Nephron (organoid): Measurements from ENCODE around the gene NAE1.

Experiments used
- H3K27ac Mint-ChIP-seq, 3 experiments: 2 replicates each; pipeline ENCODE4 v1.8.0; 2020; ENCODE audit warnings: mixed read lengths in 3 of 3, mild to moderate bottlenecking in 2 of 3, moderate library complexity in 1 of 3
- H3K27me3 Mint-ChIP-seq: 2 replicates; pipeline ENCODE4 v1.8.0; 2021; ENCODE audit warnings: low read depth, mild to moderate bottlenecking, moderate library complexity, mixed read lengths
- H3K36me3 Mint-ChIP-seq: 2 replicates; pipeline ENCODE4 v1.8.0; 2020; ENCODE audit warnings: low read depth, mixed read lengths
- H3K4me1 Mint-ChIP-seq: 2 replicates; pipeline ENCODE4 v1.8.0; 2020; ENCODE audit warnings: mixed read lengths
- H3K4me3 Mint-ChIP-seq, 3 experiments: 2 replicates each; pipeline ENCODE4 v1.8.0; 2020; ENCODE audit warnings: mild to moderate bottlenecking in 3 of 3, mixed read lengths in 3 of 3, moderate library complexity in 2 of 3
- H3K9me3 Mint-ChIP-seq: 2 replicates; pipeline ENCODE4 v1.8.0; 2020; ENCODE audit warnings: mixed read lengths
- TF ChIP-seq, protein P1 (sequence below), 3 experiments: fragments of 200-600 bp; sonication (generic); IDR thresholded peaks; one replicate each; pipeline ENCODE4 v1.5.0; 2021; ENCODE audit warnings: antibody characterized with exemption in 3 of 3; ENCODE audit not compliant: unreplicated experiment in 3 of 3

Gene NAE1

DNA sequence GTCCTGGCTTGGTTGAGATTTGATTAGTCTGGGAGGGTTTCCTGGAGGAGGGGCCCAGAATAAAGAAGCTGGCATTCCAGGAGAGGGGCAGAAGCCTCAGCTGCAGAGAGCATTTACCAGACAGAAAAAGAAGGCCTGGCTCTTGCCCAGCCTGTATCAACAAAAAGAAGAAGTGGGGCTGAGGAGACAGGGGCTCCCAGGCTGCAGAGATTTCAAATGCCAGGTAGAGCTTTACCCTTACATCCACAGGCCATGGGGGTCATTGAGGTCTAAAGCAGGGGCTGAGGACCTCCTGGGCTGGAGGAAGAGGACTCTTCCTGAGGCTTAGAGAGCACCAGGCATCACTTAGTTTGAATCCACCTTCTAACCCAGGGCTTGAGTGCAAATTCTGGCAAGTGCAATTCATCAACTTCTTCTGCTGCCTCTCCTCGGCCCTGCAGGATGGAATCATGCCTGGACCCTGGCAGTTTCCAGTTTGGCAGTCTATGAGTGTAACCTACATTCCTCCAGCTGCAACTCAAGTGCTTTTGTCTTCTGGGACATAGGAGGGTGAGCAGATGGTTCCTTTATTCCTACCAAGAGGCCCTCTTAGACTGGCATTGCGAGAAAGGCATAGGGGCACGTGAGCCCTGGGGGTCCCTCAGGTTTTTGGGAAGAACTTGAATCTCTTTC lies 28.8 kb upstream of the NAE1 start:
- no peak overlapping the region for H3K4me3 Mint-ChIP-seq
- no peaks in the 10 kb centered on the region for H3K9me3 Mint-ChIP-seq
- H3K4me1 Mint-ChIP-seq = no peaks in the 10 kb centered on the region
- no peak overlapping the region for H3K27ac Mint-ChIP-seq
- peaks cover 7% of the 10 kb centered on the region for H3K27me3 Mint-ChIP-seq
- H3K36me3 Mint-ChIP-seq = no peaks in the 10 kb centered on the region
- TF ChIP-seq, protein P1, sequence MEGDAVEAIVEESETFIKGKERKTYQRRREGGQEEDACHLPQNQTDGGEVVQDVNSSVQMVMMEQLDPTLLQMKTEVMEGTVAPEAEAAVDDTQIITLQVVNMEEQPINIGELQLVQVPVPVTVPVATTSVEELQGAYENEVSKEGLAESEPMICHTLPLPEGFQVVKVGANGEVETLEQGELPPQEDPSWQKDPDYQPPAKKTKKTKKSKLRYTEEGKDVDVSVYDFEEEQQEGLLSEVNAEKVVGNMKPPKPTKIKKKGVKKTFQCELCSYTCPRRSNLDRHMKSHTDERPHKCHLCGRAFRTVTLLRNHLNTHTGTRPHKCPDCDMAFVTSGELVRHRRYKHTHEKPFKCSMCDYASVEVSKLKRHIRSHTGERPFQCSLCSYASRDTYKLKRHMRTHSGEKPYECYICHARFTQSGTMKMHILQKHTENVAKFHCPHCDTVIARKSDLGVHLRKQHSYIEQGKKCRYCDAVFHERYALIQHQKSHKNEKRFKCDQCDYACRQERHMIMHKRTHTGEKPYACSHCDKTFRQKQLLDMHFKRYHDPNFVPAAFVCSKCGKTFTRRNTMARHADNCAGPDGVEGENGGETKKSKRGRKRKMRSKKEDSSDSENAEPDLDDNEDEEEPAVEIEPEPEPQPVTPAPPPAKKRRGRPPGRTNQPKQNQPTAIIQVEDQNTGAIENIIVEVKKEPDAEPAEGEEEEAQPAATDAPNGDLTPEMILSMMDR (IDR thresholded peaks at IDR 0.05; ENCODE audit: unreplicated experiment in 3 of 3) = no peak

DNA sequence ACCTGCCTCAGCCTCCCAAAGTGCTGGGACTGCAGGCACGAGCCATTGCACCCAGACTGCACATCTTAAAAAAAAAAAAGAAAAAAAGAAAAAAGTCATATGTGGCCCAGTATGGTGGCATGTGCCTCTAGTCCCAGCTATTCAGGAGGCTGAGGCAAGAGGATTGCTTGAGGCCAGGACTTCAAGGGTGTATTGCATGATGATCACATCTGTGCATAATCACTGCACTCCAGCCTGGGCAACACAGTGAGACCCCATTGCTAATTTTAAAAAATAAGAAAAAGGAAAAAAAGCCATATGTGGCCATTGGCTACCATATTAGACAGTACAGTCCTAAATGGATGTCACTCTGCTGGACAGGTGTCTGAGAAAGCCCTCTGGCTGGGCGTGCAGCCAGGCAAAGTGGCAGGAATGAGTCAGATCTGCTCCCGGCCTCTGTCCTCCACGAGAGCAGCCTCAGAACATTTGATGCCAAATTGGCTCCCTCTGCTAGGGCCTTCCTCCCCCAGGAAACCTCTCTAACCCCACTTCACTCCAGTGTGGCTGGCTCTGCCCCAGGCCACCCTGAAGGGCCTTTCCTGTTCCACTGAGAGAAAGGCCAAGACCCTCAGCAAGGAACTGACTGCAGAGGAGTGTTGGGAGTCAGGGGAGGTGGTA lies 28.1 kb upstream of the NAE1 start:
- Mint-ChIP-seq H3K27ac (no peak overlapping the region), H3K9me3 (no peaks in the 10 kb centered on the region), H3K36me3 (no peaks in the 10 kb centered on the region), H3K4me1 (no peaks in the 10 kb centered on the region), H3K4me3 (no peak overlapping the region), H3K27me3 (peaks cover 10% of the 10 kb centered on the region)
- TF ChIP-seq, protein P1 (IDR thresholded peaks at IDR 0.05; ENCODE audit: unreplicated experiment in 3 of 3) = no peak

DNA sequence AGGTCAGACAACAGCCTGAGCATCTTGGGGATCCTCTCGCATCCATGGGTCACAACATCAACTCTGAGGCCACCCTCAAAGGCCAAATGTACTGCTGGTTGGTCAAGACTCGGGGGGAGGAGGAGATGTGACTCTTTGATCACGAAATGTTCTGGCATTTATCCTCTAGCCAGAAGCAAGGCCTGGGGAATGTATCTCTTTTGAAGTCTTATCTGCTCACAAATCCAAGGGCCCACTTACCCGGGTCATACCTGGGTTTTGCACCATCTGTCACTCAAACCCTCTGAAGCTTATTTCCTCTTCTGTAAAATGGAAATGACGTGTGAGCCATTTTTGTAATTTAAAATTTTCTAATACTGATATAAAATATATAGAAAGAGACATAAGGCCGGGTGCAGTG lies 26.7 kb upstream of the NAE1 start:
- Mint-ChIP-seq H3K4me1 (no peaks in the 10 kb centered on the region), H3K4me3 (no peak overlapping the region), H3K9me3 (no peaks in the 10 kb centered on the region), H3K36me3 (no peaks in the 10 kb centered on the region), H3K27me3 (peaks cover 11% of the 10 kb centered on the region), H3K27ac (no peak overlapping the region)
- TF ChIP-seq, protein P1 (IDR thresholded peaks at IDR 0.05; ENCODE audit: unreplicated experiment in 3 of 3) = no peak

DNA sequence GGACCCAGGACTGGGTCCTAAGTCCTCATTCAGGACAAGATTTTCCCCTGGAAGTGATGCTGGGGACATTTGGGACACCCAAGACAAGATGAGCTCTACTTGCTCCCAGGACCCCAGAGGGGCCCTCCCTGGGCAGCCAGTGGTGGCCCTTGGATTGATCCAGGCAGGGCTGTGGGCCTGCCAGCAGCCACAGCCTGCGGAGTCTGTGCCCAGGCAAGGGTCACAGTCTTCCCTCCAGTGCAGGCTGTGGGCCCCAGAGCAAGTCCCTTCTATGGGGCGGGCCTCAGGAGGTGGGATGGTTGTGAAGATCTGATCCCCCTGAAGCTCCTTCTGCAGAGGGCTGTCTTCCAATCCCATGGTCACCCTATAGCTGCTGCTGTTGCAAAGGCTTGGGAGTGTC lies 26.0 kb upstream of the NAE1 start:
- TF ChIP-seq, protein P1 (IDR thresholded peaks at IDR 0.05; ENCODE audit: unreplicated experiment in 3 of 3) = no peak
- no peaks in the 10 kb centered on the region for H3K36me3 Mint-ChIP-seq
- no peaks in the 10 kb centered on the region for H3K9me3 Mint-ChIP-seq
- no peak overlapping the region for H3K27ac Mint-ChIP-seq
- no peaks in the 10 kb centered on the region for H3K4me1 Mint-ChIP-seq
- H3K4me3 Mint-ChIP-seq = no peak overlapping the region
- peaks cover 11% of the 10 kb centered on the region for H3K27me3 Mint-ChIP-seq

DNA sequence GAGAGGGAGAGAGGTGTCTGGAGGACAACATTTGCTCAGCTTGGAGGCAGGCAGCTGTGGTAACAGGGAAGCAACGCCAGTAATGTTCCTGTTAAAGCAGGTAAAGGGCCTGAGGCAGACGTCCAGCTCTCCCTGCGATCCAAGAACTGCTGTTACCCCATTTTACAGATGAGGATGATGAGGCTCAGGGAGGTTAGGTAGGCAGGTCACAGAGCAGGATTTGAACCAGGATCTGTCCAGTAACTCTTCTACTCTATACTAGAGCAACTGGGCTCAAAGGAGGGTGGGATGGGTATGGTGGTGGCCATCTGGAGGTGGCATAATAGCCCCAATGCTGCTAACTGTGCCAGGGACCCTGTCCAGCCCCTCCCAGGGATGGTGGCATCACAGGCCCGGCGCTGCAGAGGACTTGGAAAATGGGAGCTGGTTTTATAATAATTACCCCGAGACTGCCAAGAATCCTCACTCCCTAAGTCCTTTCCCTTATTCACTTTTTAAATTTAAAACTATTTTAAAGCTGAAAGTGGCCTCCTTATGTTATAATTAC lies 25.5 kb upstream of the NAE1 start:
- Mint-ChIP-seq H3K4me3 (no peak overlapping the region), H3K36me3 (no peaks in the 10 kb centered on the region), H3K27ac (no peak overlapping the region), H3K9me3 (no peaks in the 10 kb centered on the region), H3K4me1 (no peaks in the 10 kb centered on the region), H3K27me3 (peaks cover 11% of the 10 kb centered on the region)
- TF ChIP-seq, protein P1 (IDR thresholded peaks at IDR 0.05; ENCODE audit: unreplicated experiment in 3 of 3) = no peak
